H9 (cell line): Measurements from ENCODE around the gene MAGI1. TPM values are rescaled to one million over a fixed set of nuclear protein-coding genes. Genes with fewer than 3 reads are reported as not detected.

Experiments
- DNase-seq: peaks from one replicate; pipeline ENCODE4 v3.0.0-alpha.2; 2017
- H2AFZ ChIP-seq: one replicate; pipeline ENCODE4 v1.6.1; 2013; ENCODE audit warnings: mild to moderate bottlenecking, low read length, control low read depth, moderate library complexity
- H2AK5ac ChIP-seq: 2 replicates; pipeline ENCODE4 v1.6.1; 2013; ENCODE audit warnings: low read length, control low read depth, mixed read lengths; ENCODE audit not compliant: insufficient read length
- H2BK120ac ChIP-seq: one replicate; pipeline ENCODE4 v1.6.1; 2013; ENCODE audit warnings: low read depth, mild to moderate bottlenecking, low read length, control low read depth, inconsistent platforms; ENCODE audit not compliant: poor library complexity, severe bottlenecking
- H2BK12ac ChIP-seq: 2 replicates; pipeline ENCODE4 v1.6.1; 2013; ENCODE audit warnings: low read length, control low read depth, mixed read lengths, low read depth; ENCODE audit not compliant: insufficient read length
- H2BK15ac ChIP-seq: 2 replicates; pipeline ENCODE4 v1.6.1; 2013; ENCODE audit warnings: low read depth, low read length, control low read depth
- H2BK20ac ChIP-seq: one replicate; pipeline ENCODE4 v1.6.1; 2013; ENCODE audit warnings: low read depth, mild to moderate bottlenecking, low read length, control low read depth, inconsistent platforms; ENCODE audit not compliant: poor library complexity, severe bottlenecking
- H2BK5ac ChIP-seq: 2 replicates; pipeline ENCODE4 v1.6.1; 2013; ENCODE audit warnings: low read length, control low read depth, mixed read lengths; ENCODE audit not compliant: insufficient read length
- H3K14ac ChIP-seq: 2 replicates; pipeline ENCODE4 v1.6.1; 2013; ENCODE audit warnings: low read length, control low read depth; ENCODE audit not compliant: insufficient read depth
- H3K18ac ChIP-seq: 2 replicates; pipeline ENCODE4 v1.6.1; 2013; ENCODE audit warnings: low read depth, mild to moderate bottlenecking, mixed read lengths, low read length, control low read depth; ENCODE audit not compliant: insufficient read length
- H3K23ac ChIP-seq: 2 replicates; pipeline ENCODE4 v1.6.1; 2013; ENCODE audit warnings: low read length, control low read depth, mixed read lengths, low read depth; ENCODE audit not compliant: insufficient read length
- H3K23me2 ChIP-seq: 2 replicates; pipeline ENCODE4 v1.6.1; 2013; ENCODE audit warnings: low read depth, mild to moderate bottlenecking, mixed read lengths, low read length, control low read depth; ENCODE audit not compliant: insufficient read length, poor library complexity, severe bottlenecking
- H3K27ac ChIP-seq: 2 replicates; pipeline ENCODE4 v1.5.1; 2013; ENCODE audit warnings: low read length, control low read depth, mixed read lengths, low read depth; ENCODE audit not compliant: insufficient read length
- H3K27me3 ChIP-seq: 2 replicates; pipeline ENCODE4 v1.6.1; 2013; ENCODE audit warnings: low read length, control low read depth, inconsistent platforms; ENCODE audit not compliant: insufficient read depth
- H3K4ac ChIP-seq: 2 replicates; pipeline ENCODE4 v1.6.1; 2013; ENCODE audit warnings: low read depth, mild to moderate bottlenecking, control low read depth, inconsistent platforms, low read length, moderate library complexity
- H3K4me1 ChIP-seq: 2 replicates; pipeline ENCODE4 v1.6.1; 2013; ENCODE audit warnings: low read length, control low read depth, inconsistent platforms; ENCODE audit not compliant: insufficient read depth
- H3K4me2 ChIP-seq: 2 replicates; pipeline ENCODE4 v1.6.1; 2013; ENCODE audit warnings: low read length, control low read depth, mixed read lengths; ENCODE audit not compliant: insufficient read length, insufficient read depth
- H3K56ac ChIP-seq: 2 replicates; pipeline ENCODE4 v1.6.1; 2013; ENCODE audit warnings: low read depth, mild to moderate bottlenecking, mixed read lengths, low read length, control low read depth; ENCODE audit not compliant: insufficient read length
- H3K79me1 ChIP-seq: 2 replicates; pipeline ENCODE4 v1.6.1; 2013; ENCODE audit warnings: low read depth, mild to moderate bottlenecking, moderate library complexity, low read length, control low read depth, inconsistent platforms; ENCODE audit not compliant: insufficient read depth, poor library complexity, severe bottlenecking
- H3K79me2 ChIP-seq: 2 replicates; pipeline ENCODE4 v1.6.1; 2013; ENCODE audit warnings: low read length, control low read depth, inconsistent platforms; ENCODE audit not compliant: insufficient read depth
- H3K9ac ChIP-seq: 2 replicates; pipeline ENCODE4 v1.6.1; 2013; ENCODE audit warnings: low read length, control low read depth, mixed read lengths; ENCODE audit not compliant: insufficient read length; ENCODE audit errors: extremely low read depth
- H3K9me3 ChIP-seq: one replicate; pipeline ENCODE4 v1.6.1; 2013; ENCODE audit warnings: low read depth, low read length, inconsistent platforms; ENCODE audit not compliant: control insufficient read depth
- H3T11ph ChIP-seq: one replicate; pipeline ENCODE4 v1.6.1; 2013; ENCODE audit warnings: mild to moderate bottlenecking, low read length, control low read depth, inconsistent platforms
- H4K20me1 ChIP-seq: one replicate; pipeline ENCODE4 v1.6.1; 2013; ENCODE audit not compliant: control insufficient read depth, insufficient read length, insufficient read depth
- H4K5ac ChIP-seq: 2 replicates; pipeline ENCODE4 v1.6.1; 2013; ENCODE audit warnings: low read depth, mild to moderate bottlenecking, mixed read lengths, low read length, control low read depth; ENCODE audit not compliant: insufficient read length
- H4K8ac ChIP-seq: replicated peaks from 2 replicates; pipeline ENCODE4 v1.6.1; 2013; ENCODE audit warnings: low read length, control low read depth, mixed read lengths, low read depth; ENCODE audit not compliant: insufficient read length
- H4K91ac ChIP-seq: 2 replicates; pipeline ENCODE4 v1.6.1; 2013; ENCODE audit warnings: low read depth, mild to moderate bottlenecking, moderate library complexity, mixed read lengths, low read length, control low read depth; ENCODE audit not compliant: insufficient read length
- H3K27ac Mint-ChIP-seq, 3 experiments: 2 replicates in 2 of 3; 3 replicates in 1 of 3; pipeline ENCODE4 v1.8.0; 2020 to 2021; ENCODE audit warnings: mixed read lengths in 3 of 3, mild to moderate bottlenecking in 1 of 3, moderate library complexity in 1 of 3
- H3K27me3 Mint-ChIP-seq: 2 replicates; pipeline ENCODE4 v1.8.0; 2021; ENCODE audit warnings: low read depth, mild to moderate bottlenecking, moderate library complexity, mixed read lengths
- H3K36me3 Mint-ChIP-seq, 3 experiments: 2 replicates in 2 of 3; 3 replicates in 1 of 3; pipeline ENCODE4 v1.8.0; 2020 to 2021; ENCODE audit warnings: low read depth in 3 of 3, mixed read lengths in 3 of 3; ENCODE audit not compliant: insufficient read depth in 1 of 3
- H3K4me1 Mint-ChIP-seq, 2 experiments: 2 replicates each; pipeline ENCODE4 v1.8.0; 2020; ENCODE audit warnings: mixed read lengths in 2 of 2
- H3K4me3 Mint-ChIP-seq, 2 experiments: 2 replicates in 1 of 2; 3 replicates in 1 of 2; pipeline ENCODE4 v1.8.0; 2020 to 2021; ENCODE audit warnings: mild to moderate bottlenecking in 2 of 2, mixed read lengths in 2 of 2, moderate library complexity in 1 of 2
- H3K9me3 Mint-ChIP-seq, 2 experiments: 2 replicates in 1 of 2; 3 replicates in 1 of 2; pipeline ENCODE4 v1.8.0; 2020; ENCODE audit warnings: mild to moderate bottlenecking in 2 of 2, mixed read lengths in 2 of 2, moderate library complexity in 1 of 2
- CTCF ChIP-seq: fragments of 200-600 bp; sonication (generic); conservative IDR thresholded peaks from 3 replicates; pipeline ENCODE4 v1.8.0; 2021; ENCODE audit warnings: antibody characterized with exemption, mild to moderate bottlenecking
- WGBS: extraction: QIAGEN DNeasy Blood & Tissue Kit; methylation state at CpG from one replicate; pipeline ENCODE4 v1.1.7; 2013; ENCODE audit warnings: missing lambda C conversion rate, low lambda C conversion rate, mixed read lengths; ENCODE audit not compliant: insufficient read length; ENCODE audit errors: extremely low coverage; 5-methylcytosine and 5-hydroxymethylcytosine counted together
- total RNA-seq: library from RNA; stranded (reverse); gene quantifications from 2 replicates; pipeline ENCODE4 v1.2.1, GENCODE V29; 2021

Gene MAGI1
- total RNA-seq, 1 experiment from 2014 or later, result 65.7 TPM

GRCh38 chr3:65811086-65811761 is 227.5 kb downstream of the MAGI1 start:
- Mint-ChIP-seq H3K4me1 (peaks cover 33 to 41% of the 10 kb centered on the region in 2 experiments), H3K36me3 (peaks cover 0 to 4% (median 3%) of the 10 kb centered on the region in 3 experiments; a peak in 2 of 7 replicates), H3K27ac (no peak overlapping the region), H3K27me3 (no peaks in the 10 kb centered on the region), H3K4me3 (no peak overlapping the region), H3K9me3 (peaks cover 2 to 3% of the 10 kb centered on the region in 2 experiments; a peak in 1 of 5 replicates)
- no peaks in the 10 kb centered on the region; the same call in 1 of the 2 replicates for H3K4me1 ChIP-seq
- no peak overlapping the region for H3T11ph ChIP-seq
- H3K56ac ChIP-seq, result no peak overlapping the region
- H2BK15ac ChIP-seq, result no peak overlapping the region
- H3K27me3 ChIP-seq, result no peaks in the 10 kb centered on the region
- no peaks in the 10 kb centered on the region for H3K79me2 ChIP-seq
- H3K23me2 ChIP-seq, result no peaks in the 10 kb centered on the region
- H3K27ac ChIP-seq, result no peak overlapping the region
- H4K20me1 ChIP-seq, result no peaks in the 10 kb centered on the region
- no peak for DNase-seq
- H3K23ac ChIP-seq, result no peak overlapping the region
- H2BK12ac ChIP-seq, result no peak overlapping the region
- H3K18ac ChIP-seq, result no peak overlapping the region
- H3K4me2 ChIP-seq, result no peak overlapping the region
- no peak overlapping the region for H2AFZ ChIP-seq
- H3K9ac ChIP-seq, result no peak overlapping the region
- H2AK5ac ChIP-seq, result no peak overlapping the region
- no peaks in the 10 kb centered on the region for H3K9me3 ChIP-seq
- H3K14ac ChIP-seq, result no peak overlapping the region
- H4K91ac ChIP-seq, result no peak overlapping the region
- WGBS, result no CpG with 5 or more reads among the region's 4 CpGs
- no peak overlapping the region for H4K5ac ChIP-seq
- H2BK20ac ChIP-seq, result no peak overlapping the region
- no peak overlapping the region for H2BK120ac ChIP-seq
- no peak for TF ChIP-seq CTCF
- H2BK5ac ChIP-seq, result no peak overlapping the region
- no peak overlapping the region for H3K4ac ChIP-seq
- H4K8ac ChIP-seq, result no peak overlapping the region
- H3K79me1 ChIP-seq, result no peaks in the 10 kb centered on the region
